ENCODE results near the gene HLA-DMA. TPM values are rescaled to one million over a fixed set of nuclear protein-coding genes. Genes with fewer than 3 reads are reported as not detected.

Gene HLA-DMA
- total RNA-seq, 1 experiment from 2014 or later = 3.0 TPM

DNA sequence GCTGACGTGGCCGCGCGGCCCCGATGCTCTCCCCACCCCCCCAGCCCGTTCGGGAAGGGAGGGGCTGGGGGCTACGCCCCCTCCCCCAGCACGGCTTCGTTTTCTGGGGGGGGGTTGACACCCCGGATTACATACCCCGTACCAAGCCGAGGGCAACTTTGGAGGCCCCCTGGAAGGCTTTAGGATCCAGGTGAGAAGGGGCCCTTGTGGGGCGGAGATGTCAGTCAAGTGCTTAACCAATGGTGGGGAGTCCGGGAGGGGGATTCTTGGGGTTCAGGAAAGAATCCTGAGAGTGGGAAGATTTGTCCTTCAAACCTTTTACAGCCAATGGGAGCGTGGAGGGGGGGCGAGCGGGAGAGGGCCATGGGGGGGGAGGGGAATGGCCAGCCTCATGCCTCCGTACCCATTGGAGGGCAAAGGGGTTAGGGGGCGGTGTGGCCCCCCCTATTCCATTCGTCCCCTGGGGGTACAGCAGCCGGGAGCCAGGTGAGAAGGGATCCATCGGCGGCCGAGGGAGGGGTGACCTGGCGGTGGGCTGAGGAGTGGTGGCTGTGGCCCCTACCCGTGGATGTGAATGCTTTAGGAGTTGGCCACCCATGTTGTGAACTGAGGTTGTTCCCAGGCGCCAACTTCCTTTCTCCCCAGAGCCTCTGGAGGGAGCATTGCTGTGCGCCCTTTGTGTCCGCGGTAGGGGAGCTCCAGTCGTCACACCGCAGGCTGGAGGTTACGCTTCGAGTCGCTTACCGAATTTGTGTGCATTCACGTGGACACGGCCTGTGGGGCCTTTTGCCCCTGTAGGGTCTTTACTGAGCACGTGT, 16.2 kb upstream of the HLA-DMA start:
- ChIA-PET POLR2A (ENCODE audit: unreplicated experiment) (interaction anchor here (0.5 to 0.6 kb wide), 3 partner anchors 14 to 773 kb away, joined by 3 to 9 read pairs (median 3); no protein-coding TSS in a partner anchor), CTCF (interaction anchor here (0.7 to 1.0 kb wide), 2 partner anchors 15 to 693 kb away, joined by 3 to 4 read pairs; no protein-coding TSS in a partner anchor)
- Histone ChIP-seq H3K79me2 (ENCODE audit: low read length) (peaks cover 59% of the 10 kb centered on the region), H4K20me1 (ENCODE audit: low read length) (peaks cover 20% of the 10 kb centered on the region), H3K27me3 (ENCODE audit: low read length) (no peaks in the 10 kb centered on the region), H2AFZ (ENCODE audit: low read length) (no peak overlapping the region), H3K9me2 (replicated peaks; ENCODE audit: low read length) (no peaks in the 10 kb centered on the region), H3K36me3 (ENCODE audit: low read depth, low read length) (peaks cover 20% of the 10 kb centered on the region), H3F3A (ENCODE audit: low read length, unreplicated experiment) (no peaks in the 10 kb centered on the region), H3K9ac (ENCODE audit: low read length) (peak overlapping the region; percentile 98), H3K4me3 (ENCODE audit: low read length) (peak overlapping the region; percentile 83), H3K4me2 (ENCODE audit: low read length) (peak overlapping the region; percentile 91), H3K4me1 (ENCODE audit: insufficient read depth, low read length) (peaks cover 38% of the 10 kb centered on the region), H3K9me3 (ENCODE audit: low read length) (no peaks in the 10 kb centered on the region), H3K27ac (ENCODE audit: low read length) (peak overlapping the region; percentile 99)
- no TSS peak for BruUV-seq (replicated peaks)
- ATAC-seq (peak; percentile 2), DNase-seq (peak; percentile 73)
- TF ChIP-seq EZH2 (IDR thresholded peaks at IDR 0.05; ENCODE audit: low read length, unreplicated experiment) (no peak), CTCF (conservative IDR thresholded peaks at IDR 0.05; ENCODE audit: low read depth, low read length) (0 out of 2 replicates have a peak, but pooled peaks have one; percentile 14), EZH2phosphoT487 (IDR thresholded peaks at IDR 0.05; ENCODE audit: borderline replicate concordance, low read length) (no peak)
- intact Hi-C loops (cut with micrococcal nuclease) = loop anchor here (1.0 kb wide), 1 partner anchor 16 kb away; the partner anchor contains the start of gene HLA-DMA

DNA sequence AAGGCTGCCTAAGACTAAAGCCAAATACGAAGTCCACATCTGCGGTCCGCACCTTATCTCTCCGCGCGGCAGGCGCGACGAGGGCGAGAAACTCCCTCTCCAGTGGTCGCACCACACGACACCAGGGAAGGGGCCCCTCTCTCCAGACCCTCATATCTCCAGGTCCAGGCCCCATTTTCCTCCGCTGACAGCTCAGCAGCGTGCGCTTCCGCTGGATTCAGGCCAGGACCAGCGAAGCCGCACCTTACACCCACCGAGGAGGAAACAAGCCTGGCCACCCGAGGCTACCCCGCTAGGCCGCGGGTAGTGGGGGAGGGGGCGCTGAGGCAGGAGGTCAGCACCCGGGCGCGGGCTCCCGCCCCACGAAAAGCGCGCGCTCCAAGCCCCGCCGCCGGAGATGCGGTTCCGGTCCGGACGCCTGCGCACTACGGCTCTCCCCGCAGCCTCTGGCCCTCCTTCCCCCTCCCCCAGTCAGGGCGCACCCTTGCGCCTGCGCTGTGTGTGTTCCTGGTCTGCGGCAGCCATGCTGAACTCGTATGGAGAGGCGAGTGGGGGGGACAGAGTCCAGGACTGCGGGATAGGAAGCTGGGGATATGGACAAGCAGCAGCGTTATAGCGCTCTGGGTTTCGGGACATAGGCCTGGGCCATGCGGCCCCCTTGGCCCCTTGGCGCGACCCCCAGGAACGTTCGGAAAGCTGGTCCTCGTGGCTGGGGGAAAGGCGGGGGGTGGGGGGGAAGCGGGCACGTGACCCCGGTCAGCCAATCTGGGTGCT, 15.4 kb upstream of the HLA-DMA start, which contains the start of gene BRD2:
BRD2 (plus strand) TSS at position 502 of the 774 bp plus-strand sequence. CDS start 4,305 bp downstream, outside the sequence.
- H3K79me2 ChIP-seq (ENCODE audit: low read length) = peaks cover 51% of the 10 kb centered on the region
- TSS peak; percentile 18 for BruUV-seq (replicated peaks)
- intact Hi-C loops (cut with micrococcal nuclease) = loop anchor here (1.0 kb wide), 1 partner anchor 15 kb away; the partner anchor contains the start of gene HLA-DMA

More for the DNA sequence above, 15.4 kb upstream of the HLA-DMA start, which contains the start of gene BRD2:
- peaks cover 38% of the 10 kb centered on the region for H3K4me1 ChIP-seq (ENCODE audit: insufficient read depth, low read length)
- H3K27me3 ChIP-seq (ENCODE audit: low read length) = no peaks in the 10 kb centered on the region
- ATAC-seq = peak; percentile 25
- CTCF ChIA-PET = interaction anchor here (1.0 to 1.2 kb wide), 2 partner anchors 13 to 16 kb away, joined by 4 to 5 read pairs; no protein-coding TSS in a partner anchor
- DNase-seq = peak; percentile 98
- H2AFZ ChIP-seq (ENCODE audit: low read length) = peak within 1 kb of the TSS; percentile 96
- no peaks in the 10 kb centered on the region for H3F3A ChIP-seq (ENCODE audit: low read length, unreplicated experiment)
- peaks cover 12% of the 10 kb centered on the region for H3K36me3 ChIP-seq (ENCODE audit: low read depth, low read length)
- H4K20me1 ChIP-seq (ENCODE audit: low read length) = peaks cover 12% of the 10 kb centered on the region
- peak within 1 kb of the TSS; percentile 99 for H3K27ac ChIP-seq (ENCODE audit: low read length)
- POLR2A ChIA-PET (ENCODE audit: unreplicated experiment) = interaction anchor here (0.6 kb wide), 1 partner anchor 13 kb away, joined by 9 read pairs; no protein-coding TSS in a partner anchor
- no peaks in the 10 kb centered on the region for H3K9me2 ChIP-seq (replicated peaks; ENCODE audit: low read length)
- H3K9me3 ChIP-seq (ENCODE audit: low read length) = no peaks in the 10 kb centered on the region
- peak within 1 kb of the TSS; percentile 91 for H3K4me2 ChIP-seq (ENCODE audit: low read length)
- peak within 1 kb of the TSS; percentile 83 for H3K4me3 ChIP-seq (ENCODE audit: low read length)
- H3K9ac ChIP-seq (ENCODE audit: low read length) = peak within 1 kb of the TSS; percentile 98
- no peak for TF ChIP-seq CTCF (conservative IDR thresholded peaks at IDR 0.05; ENCODE audit: low read depth, low read length)
- no peak for TF ChIP-seq EZH2 (IDR thresholded peaks at IDR 0.05; ENCODE audit: low read length, unreplicated experiment)
- no peak for TF ChIP-seq EZH2phosphoT487 (IDR thresholded peaks at IDR 0.05; ENCODE audit: borderline replicate concordance, low read length)

All from PC-3 (cell line).